K562 (cell line): ENCODE results near the gene PRKAG1. TPM values are rescaled to one million over a fixed set of nuclear protein-coding genes. Genes with fewer than 3 reads are reported as not detected.

ENCODE experiments used
- ATAC-seq: fragments of 200-7000 bp; cut with Tn5 transposase; 3 replicates; pipeline ENCODE4 v1.9.1; 2020; ENCODE audit warnings: moderate library complexity
- BruUV-seq: library from RNA; stranded (reverse); fragments of 400-500 nt; replicated peaks from 2 replicates; lab custom pipeline; 2021; lab: Mats Ljungman, UMichigan
- CTCF ChIA-PET: fragments of 300-600 bp; formaldehyde crosslinking; extraction: SDS; loops from one replicate; lab custom pipeline; 2021; ENCODE audit warnings: low intra/inter-chr PET ratio; lab: Yijun Ruan, JAX
- POLR2A ChIA-PET: fragments of 300-600, 350-650 bp; sonication (Branson Sonifier 250); formaldehyde crosslinking; extraction: SDS; loops from one replicate; lab custom pipeline; 2021; ENCODE audit warnings: antibody characterized with exemption, inconsistent platforms; lab: Yijun Ruan, JAX
- DNase-seq, 4 experiments: peaks; one replicate each; pipeline versions ENCODE4 v3.0.0 to v3.0.0-alpha.2; 2011 to 2018; ENCODE audit warnings: low spot score in 3 of 4, mixed read lengths in 3 of 4; ENCODE audit errors: extremely low read depth in 1 of 4
- FAIRE-seq: peaks from 2 replicates; lab custom pipeline; 2011; peaks lifted over from hg19 to GRCh38; lab: Jason Lieb, UNC
- H2AFZ ChIP-seq: 2 replicates; pipeline ENCODE4 v1.6.0; 2011; ENCODE audit warnings: low read depth, low read length, control low read depth, inconsistent platforms
- H3K27ac ChIP-seq: fragments of 200-600 bp; 3 replicates; pipeline ENCODE4 v1.8.0; 2011; ENCODE audit warnings: low read depth, mild to moderate bottlenecking, control low read depth, inconsistent platforms, low read length, moderate library complexity, mixed read lengths; ENCODE audit errors: extremely low read depth
- H3K27me3 ChIP-seq, 2 experiments: fragments of 300-600 bp in 1 of 2; 2 replicates in 1 of 2; 3 replicates in 1 of 2; pipeline versions ENCODE4 v1.6.0 to v1.8.0; 2011; ENCODE audit warnings: inconsistent platforms in 2 of 2, low read length in 2 of 2, mild to moderate bottlenecking in 1 of 2, mixed read lengths in 1 of 2, moderate library complexity in 1 of 2; ENCODE audit not compliant: control insufficient read depth in 2 of 2, insufficient read depth in 2 of 2
- H3K36me3 ChIP-seq: fragments of 300-600 bp; 3 replicates; pipeline ENCODE4 v1.8.0; 2011; ENCODE audit warnings: mild to moderate bottlenecking, low read length, inconsistent platforms; ENCODE audit not compliant: control insufficient read depth, insufficient read depth
- H3K4me1 ChIP-seq, 2 experiments: fragments of 200-600 bp in 1 of 2; replicated peaks in 1 of 2; 2 replicates in 1 of 2; 3 replicates in 1 of 2; pipeline versions ENCODE4 v1.5.1 to v1.8.0; 2011; ENCODE audit warnings: inconsistent platforms in 2 of 2, low read length in 2 of 2, mild to moderate bottlenecking in 1 of 2, mixed read lengths in 1 of 2, moderate library complexity in 1 of 2; ENCODE audit not compliant: control insufficient read depth in 2 of 2, insufficient read depth in 2 of 2
- H3K4me2 ChIP-seq: 2 replicates; pipeline ENCODE4 v1.6.1; 2011; ENCODE audit warnings: low read length, control low read depth, inconsistent platforms, mixed read lengths; ENCODE audit not compliant: insufficient read depth
- H3K4me3 ChIP-seq: fragments of 200-600 bp; sonication (generic), shearing (Covaris generic); 2 replicates; pipeline ENCODE4 v1.5.1; 2016; ENCODE audit warnings: control low read depth, inconsistent platforms
- H3K79me2 ChIP-seq: fragments of 200-600 bp; 3 replicates; pipeline ENCODE4 v1.8.0; 2011; ENCODE audit warnings: low read length, inconsistent platforms; ENCODE audit not compliant: control insufficient read depth, insufficient read depth
- H3K9ac ChIP-seq, 2 experiments: 2 replicates each; pipeline versions ENCODE4 v1.6.0 to v1.6.1; 2011; ENCODE audit warnings: low read depth in 2 of 2, low read length in 2 of 2, control low read depth in 1 of 2, inconsistent platforms in 1 of 2, mild to moderate bottlenecking in 1 of 2, mixed read lengths in 1 of 2; ENCODE audit not compliant: insufficient read depth in 1 of 2
- H3K9me1 ChIP-seq: one replicate; pipeline ENCODE4 v1.6.0; 2011; ENCODE audit warnings: inconsistent platforms, mild to moderate bottlenecking, low read length, moderate library complexity; ENCODE audit not compliant: control insufficient read depth, insufficient read depth
- H3K9me3 ChIP-seq: replicated peaks from 2 replicates; pipeline ENCODE4 v1.5.1; 2011; ENCODE audit warnings: low read depth, low read length, inconsistent platforms; ENCODE audit not compliant: control insufficient read depth, insufficient read depth
- H4K20me1 ChIP-seq: replicated peaks from 2 replicates; pipeline ENCODE4 v1.6.1; 2011; ENCODE audit warnings: low read length, inconsistent platforms, mixed read lengths; ENCODE audit not compliant: control insufficient read depth, insufficient read depth
- EP300 ChIP-seq: IDR thresholded peaks from 2 replicates; pipeline ENCODE4 v1.6.1; 2012; ENCODE audit warnings: low read length, improper control_type of control experiment
- HNRNPH1 ChIP-seq: fragments of 200-400 bp; formaldehyde crosslinking; optimal IDR thresholded peaks from 2 replicates; pipeline ENCODE3; 2017; ENCODE audit warnings: low read depth, mild to moderate bottlenecking, low read length, moderate library complexity
- RBM34 ChIP-seq: fragments of 200-400 bp; formaldehyde crosslinking; IDR thresholded peaks from 2 replicates; pipeline ENCODE4 v1.6.1; 2018; ENCODE audit warnings: low read length, borderline replicate concordance; ENCODE audit not compliant: insufficient read depth
- SMARCA5 ChIP-seq: fragments of 450-650 bp; IDR thresholded peaks from 2 replicates; pipeline ENCODE4 v1.6.1; 2016
- SOX6 ChIP-seq: fragments of 450-650 bp; IDR thresholded peaks from 2 replicates; pipeline ENCODE4 v1.6.1; 2014; ENCODE audit warnings: mild to moderate bottlenecking
- TEAD2 ChIP-seq: fragments of 450-650 bp; IDR thresholded peaks from 2 replicates; pipeline ENCODE4 v1.6.1; 2016; ENCODE audit warnings: missing genetic modification characterization, control low read depth, missing compliant biosample characterization
- TGIF2 ChIP-seq: sonication (generic); formaldehyde crosslinking; IDR thresholded peaks from 2 replicates; pipeline ENCODE4 v1.8.1; 2022; ENCODE audit warnings: mild to moderate bottlenecking, missing genetic modification reagents, moderate library complexity
- ZBTB11 ChIP-seq, 3 experiments: fragments of 200-800 bp in 1 of 3; fragments of 250-450 bp in 1 of 3; fragments of 450-650 bp in 1 of 3; sonication (Bioruptor Pico) in 1 of 3; sonication (Bioruptor generic) in 1 of 3; formaldehyde crosslinking in 1 of 3; IDR thresholded peaks; 2 replicates each; pipeline versions ENCODE4 v1.6.1 to v1.8.0; 2016 to 2022; ENCODE audit warnings: mild to moderate bottlenecking in 2 of 3, missing genetic modification characterization in 2 of 3, missing compliant biosample characterization in 1 of 3, moderate library complexity in 1 of 3
- ZNF239 ChIP-seq: fragments of 250-450 bp; sonication (Bioruptor Pico); IDR thresholded peaks from 2 replicates; pipeline ENCODE4 v1.4.0; 2020; ENCODE audit warnings: mild to moderate bottlenecking
- WGBS: fragments of 100-300 bp; shearing (Covaris generic); methylation state at CpG from one replicate; pipeline ENCODE4 v1.1.6; 2016; ENCODE audit warnings: low coverage, mixed read lengths; ENCODE audit not compliant: insufficient coverage; ENCODE audit errors: missing lambda C conversion rate; 5-methylcytosine and 5-hydroxymethylcytosine counted together
- in situ Hi-C: fragments of 300-500 bp; cut with MboI; formaldehyde crosslinking; loops from 4 replicates; pipeline ENCODE4 v1.15.0; 2018; ENCODE audit warnings: inconsistent platforms, mixed read lengths
- intact Hi-C: fragments of 100-400 bp; cut with micrococcal nuclease; formaldehyde crosslinking; loops from 2 replicates; pipeline ENCODE4 v1.14.2; 2022
- polyA plus RNA-seq, 8 experiments: library from polyadenylated mRNA; depleted of rRNA in 4 of 8; stranded (reverse) in 5 of 8; unstranded in 3 of 8; fragments of >200 nt; fragmentation: Nextera tagmentation in 2 of 8; fragmentation: Illumina TruSeq in 1 of 8; extraction: Ambion mirVana in 2 of 8; extraction: Trizol in 1 of 8; gene quantifications; 2 replicates each; pipeline versions ENCODE4 v1.2.1 to v1.2.3, GENCODE V29; 2011 to 2014; ENCODE audit warnings: inconsistent platforms in 1 of 8, missing spikeins in 1 of 8
- total RNA-seq, 7 experiments: library from RNA; depleted of rRNA in 6 of 7; stranded (reverse); fragments of >200 nt in 6 of 7; fragmentation: Illumina TruSeq in 2 of 7; extraction: Trizol in 2 of 7; gene quantifications; 2 replicates each; pipeline versions ENCODE4 v1.2.1 to v1.2.3, GENCODE V29; 2011 to 2021; ENCODE audit warnings: low replicate concordance in 1 of 7
- TF ChIP-seq, protein P1 (sequence below), 2 experiments: fragments of 450-650 bp; IDR thresholded peaks; 2 replicates each; pipeline ENCODE4 v1.6.1; 2016; ENCODE audit warnings: mild to moderate bottlenecking in 2 of 2, borderline replicate concordance in 1 of 2, low read depth in 1 of 2, moderate library complexity in 1 of 2

PRKAG1 gene
- total and polyA plus RNA-seq, 9 of the 15 experiments (the other 6 are each of a cell fraction or from before 2014, with no cell fraction given): 51.1 to 126 (median 79.1) TPM

GRCh38 chr12:49033611-49034285 is 15.2 kb upstream of the PRKAG1 start:
- Histone ChIP-seq H4K20me1 (no peaks in the 10 kb centered on the region; the same call in 1 of the 2 replicates), H3K9me3 (no peaks in the 10 kb centered on the region), H3K9ac (no peak overlapping the region), H3K4me1 (peaks cover 0 to 13% of the 10 kb centered on the region in 2 experiments; a peak in 1 of 5 replicates), H3K4me2 (no peak overlapping the region), H3K27me3 (no peaks in the 10 kb centered on the region), H3K27ac (no peak overlapping the region), H3K36me3 (peaks cover 97% of the 10 kb centered on the region), H2AFZ (no peak overlapping the region), H3K79me2 (no peaks in the 10 kb centered on the region), H3K9me1 (no peaks in the 10 kb centered on the region), H3K4me3 (no peak overlapping the region)
- FAIRE-seq (no peak), DNase-seq (no peak), ATAC-seq (no peak)
- BruUV-seq: no TSS peak
- POLR2A ChIA-PET: interaction anchor here (0.6 to 12.9 kb wide), 7 partner anchors 10 to 488 kb away, joined by 3 to 78 read pairs (median 6); partner anchors contain the start of gene PRKAG1
- 93% methylated on average over 12 of the region's 12 CpGs for WGBS
- in situ Hi-C loops (no loop called here), intact Hi-C loops (no loop called here)
- CTCF ChIA-PET: no interaction called here
- no peak for TF ChIP-seq ZNF239
- TF ChIP-seq HNRNPH1: no peak
- TF ChIP-seq TGIF2 (CRISPR knock-in tag): no peak
- TF ChIP-seq EP300: no peak
- no peak for TF ChIP-seq RBM34
- no peak for TF ChIP-seq ZBTB11 (CRISPR knock-in tag; IDR thresholded peaks at IDR 0.05)
- TF ChIP-seq SMARCA5: no peak
- TF ChIP-seq TEAD2 (tag): no peak
- TF ChIP-seq, protein P1, sequence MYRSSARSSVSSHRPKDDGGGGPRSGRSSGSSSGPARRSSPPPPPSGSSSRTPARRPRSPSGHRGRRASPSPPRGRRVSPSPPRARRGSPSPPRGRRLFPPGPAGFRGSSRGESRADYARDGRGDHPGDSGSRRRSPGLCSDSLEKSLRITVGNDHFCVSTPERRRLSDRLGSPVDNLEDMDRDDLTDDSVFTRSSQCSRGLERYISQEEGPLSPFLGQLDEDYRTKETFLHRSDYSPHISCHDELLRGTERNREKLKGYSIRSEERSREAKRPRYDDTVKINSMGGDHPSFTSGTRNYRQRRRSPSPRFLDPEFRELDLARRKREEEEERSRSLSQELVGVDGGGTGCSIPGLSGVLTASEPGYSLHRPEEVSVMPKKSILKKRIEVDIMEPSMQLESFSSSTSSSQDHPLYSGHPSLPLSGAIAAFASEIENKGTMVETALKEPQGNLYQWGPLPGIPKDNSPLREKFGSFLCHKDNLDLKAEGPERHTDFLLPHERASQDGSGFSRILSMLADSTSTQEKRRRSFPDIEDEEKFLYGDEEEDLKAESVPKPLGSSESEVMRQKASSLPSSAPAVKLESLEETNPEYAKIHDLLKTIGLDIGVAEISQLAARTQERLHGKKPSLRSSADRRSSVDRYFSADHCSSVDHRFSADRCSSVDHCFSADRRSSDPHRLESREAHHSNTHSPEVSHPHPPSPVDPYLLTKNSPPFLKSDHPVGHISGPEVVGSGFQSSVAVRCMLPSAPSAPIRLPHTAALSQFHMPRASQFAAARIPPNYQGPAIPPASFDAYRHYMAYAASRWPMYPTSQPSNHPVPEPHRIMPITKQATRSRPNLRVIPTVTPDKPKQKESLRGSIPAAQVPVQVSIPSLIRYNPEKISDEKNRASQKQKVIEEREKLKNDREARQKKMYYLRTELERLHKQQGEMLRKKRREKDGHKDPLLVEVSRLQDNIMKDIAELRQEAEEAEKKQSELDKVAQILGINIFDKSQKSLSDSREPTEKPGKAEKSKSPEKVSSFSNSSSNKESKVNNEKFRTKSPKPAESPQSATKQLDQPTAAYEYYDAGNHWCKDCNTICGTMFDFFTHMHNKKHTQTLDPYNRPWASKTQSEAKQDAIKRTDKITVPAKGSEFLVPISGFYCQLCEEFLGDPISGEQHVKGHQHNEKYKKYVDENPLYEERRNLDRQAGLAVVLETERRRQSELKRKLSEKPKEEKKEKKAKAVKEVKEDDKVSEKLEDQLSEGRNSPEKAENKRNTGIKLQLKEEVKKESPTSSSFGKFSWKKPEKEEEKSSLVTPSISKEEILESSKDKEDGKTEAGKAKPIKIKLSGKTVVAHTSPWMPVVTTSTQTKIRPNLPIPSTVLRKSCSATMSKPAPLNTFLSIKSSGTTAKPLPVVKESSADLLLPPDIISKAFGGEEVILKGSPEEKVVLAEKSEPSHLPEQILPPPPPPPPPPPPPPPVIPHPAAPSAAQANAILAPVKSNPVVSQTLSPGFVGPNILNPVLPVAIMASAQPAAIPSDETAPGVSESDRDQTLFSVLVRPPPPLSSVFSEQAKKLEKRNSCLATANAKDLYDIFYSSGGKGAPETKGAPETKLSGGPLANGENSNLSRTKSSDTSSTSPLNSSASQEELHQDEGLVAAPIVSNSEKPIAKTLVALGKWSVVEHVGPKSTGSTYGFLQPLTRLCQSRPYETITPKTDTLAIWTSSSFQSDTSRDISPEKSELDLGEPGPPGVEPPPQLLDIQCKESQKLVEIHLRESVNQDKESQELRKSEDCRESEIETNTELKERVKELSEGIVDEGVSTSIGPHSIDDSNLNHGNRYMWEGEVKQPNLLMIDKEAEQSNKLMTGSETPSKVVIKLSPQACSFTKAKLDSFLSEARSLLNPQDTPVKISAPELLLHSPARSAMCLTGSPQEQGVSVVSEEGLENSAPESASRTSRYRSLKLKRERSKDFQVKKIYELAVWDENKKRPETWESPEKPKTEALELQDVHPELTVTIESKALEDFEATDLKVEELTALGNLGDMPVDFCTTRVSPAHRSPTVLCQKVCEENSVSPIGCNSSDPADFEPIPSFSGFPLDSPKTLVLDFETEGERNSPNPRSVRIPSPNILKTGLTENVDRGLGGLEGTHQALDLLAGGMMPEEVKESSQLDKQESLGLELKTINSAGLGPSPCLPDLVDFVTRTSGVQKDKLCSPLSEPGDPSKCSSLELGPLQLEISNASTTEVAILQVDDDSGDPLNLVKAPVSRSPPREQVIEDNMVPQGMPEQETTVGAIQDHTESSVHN (IDR thresholded peaks at IDR 0.05; ENCODE audit: borderline replicate concordance in 1 of 2, low read depth in 1 of 2): no peak
- no peak for TF ChIP-seq SOX6
